ENCODE results near the gene DCAF10.
"Not testable (repeated sequence)": the region's sequence is repeated elsewhere in the genome, so short reads cannot be mapped to it uniquely, and the experiment has no call there.

Gene DCAF10

DNA sequence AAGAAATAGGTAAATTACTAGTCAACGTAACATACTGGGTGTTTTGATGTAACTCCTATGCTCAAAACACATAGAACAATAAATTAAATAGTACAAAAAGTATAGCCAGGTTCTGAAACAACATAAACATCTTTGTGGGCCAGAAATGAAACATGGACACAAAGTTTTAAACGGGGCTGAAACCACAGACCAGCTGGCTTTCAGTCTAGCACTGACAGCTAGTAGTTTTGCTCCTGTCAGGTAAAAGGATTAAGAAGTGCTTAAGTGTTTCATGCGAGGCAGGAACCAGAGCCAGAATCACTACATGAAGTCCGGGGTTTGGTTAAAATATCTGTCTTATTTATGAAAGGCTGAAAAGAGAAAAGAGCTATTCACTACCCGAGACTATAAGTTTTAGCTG lies 19.5 kb downstream of the DCAF10 start:
- ChIA-PET CTCF (no interaction called here), POLR2A (no interaction called here)
- TF ChIP-seq LEF1 (IDR thresholded peaks at IDR 0.05; ENCODE audit: borderline replicate concordance) (no peak), NFRKB (IDR thresholded peaks at IDR 0.05) (no peak), SUZ12 (IDR thresholded peaks at IDR 0.05) (no peak), PKNOX1 (IDR thresholded peaks at IDR 0.05) (no peak), ELF4 (IDR thresholded peaks at IDR 0.05) (no peak), FOXK2 (IDR thresholded peaks at IDR 0.05) (no peak)
- DNase-seq (ENCODE audit: extremely low spot score), result no peak

DNA sequence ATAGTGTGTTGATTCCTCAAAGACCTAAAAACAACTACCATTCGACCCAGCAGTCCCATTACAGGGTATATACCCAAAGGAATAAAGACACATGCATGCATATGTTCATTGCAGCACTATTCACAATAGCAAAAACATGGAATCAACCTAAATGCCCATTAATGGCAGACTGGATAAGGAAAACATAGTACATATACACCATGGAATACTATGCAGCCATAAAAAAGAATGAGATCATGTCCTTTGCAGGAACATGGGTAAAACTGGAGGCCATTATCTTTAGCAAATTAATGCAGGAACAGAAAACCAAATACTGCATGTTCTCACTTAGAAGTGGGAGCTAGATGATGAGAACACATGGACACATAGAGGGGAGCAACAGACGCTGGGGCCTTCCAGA lies 24.6 kb downstream of the DCAF10 start:
- DNase-seq (ENCODE audit: extremely low spot score); POLR2A ChIA-PET; CTCF ChIA-PET: not testable (repeated sequence)

DNA sequence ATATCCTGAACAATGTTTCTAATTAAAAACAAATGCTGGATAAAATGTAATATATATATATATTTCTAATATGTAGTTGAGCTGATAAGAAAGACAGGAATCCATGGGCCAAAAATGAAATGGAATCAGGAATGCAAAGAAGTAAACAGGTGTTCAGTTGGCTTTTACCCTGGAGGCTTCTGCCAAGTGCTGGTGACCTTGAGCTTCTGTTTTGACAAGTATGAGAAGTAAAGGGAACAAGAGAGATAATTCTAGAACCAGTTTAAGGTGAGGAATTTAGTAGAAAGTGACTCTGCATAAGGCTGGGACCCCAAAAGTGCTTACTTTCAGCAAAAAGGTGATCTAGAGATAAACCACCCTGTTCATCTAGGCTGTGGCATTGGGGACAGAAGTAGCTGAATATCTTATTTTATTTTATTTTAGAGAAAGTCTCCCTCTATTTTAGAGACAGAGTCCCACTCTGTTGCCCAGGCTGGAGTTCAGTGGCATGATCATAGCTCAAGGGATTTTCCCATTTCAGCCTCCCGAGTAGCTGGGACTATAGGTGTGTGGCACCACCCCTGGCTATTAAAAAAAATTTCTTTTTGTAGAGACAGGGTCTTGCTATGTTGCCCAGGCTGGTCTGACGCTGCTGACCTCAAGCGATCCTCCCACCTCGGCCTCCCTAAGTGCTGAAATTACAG lies 27.0 kb downstream of the DCAF10 start:
- POLR2A ChIA-PET, result no interaction called here
- DNase-seq (ENCODE audit: extremely low spot score), result no peak
- CTCF ChIA-PET, result no interaction called here
- no peak for TF ChIP-seq TARDBP (IDR thresholded peaks at IDR 0.05)
- no peak for TF ChIP-seq BHLHE40 (IDR thresholded peaks at IDR 0.05; ENCODE audit: borderline replicate concordance)
- no peak for TF ChIP-seq FOXM1 (IDR thresholded peaks at IDR 0.05; ENCODE audit: borderline replicate concordance)
- no peak for TF ChIP-seq CTBP1 (IDR thresholded peaks at IDR 0.05; ENCODE audit: borderline replicate concordance)
- no peak for TF ChIP-seq PKNOX1 (IDR thresholded peaks at IDR 0.05)
- TF ChIP-seq NFRKB (IDR thresholded peaks at IDR 0.05), result no peak
- TF ChIP-seq ELF4 (IDR thresholded peaks at IDR 0.05), result no peak
- no peak for TF ChIP-seq L3MBTL2 (conservative IDR thresholded peaks at IDR 0.05)
- TF ChIP-seq HDGF (IDR thresholded peaks at IDR 0.05; ENCODE audit: borderline replicate concordance), result no peak
- no peak for TF ChIP-seq LEF1 (IDR thresholded peaks at IDR 0.05; ENCODE audit: borderline replicate concordance)
- no peak for TF ChIP-seq FOXK2 (IDR thresholded peaks at IDR 0.05)
- no peak for TF ChIP-seq ARNT (IDR thresholded peaks at IDR 0.05)
- TF ChIP-seq SP1 (IDR thresholded peaks at IDR 0.05), result no peak
- no peak for TF ChIP-seq ZNF384 (IDR thresholded peaks at IDR 0.05)
- no peak for TF ChIP-seq SUZ12 (IDR thresholded peaks at IDR 0.05)
- no peak for TF ChIP-seq FOXA1 (IDR thresholded peaks at IDR 0.05)

GRCh38 chr9:37835821-37836220 lies 35.2 kb downstream of the DCAF10 start:
- DNase-seq (ENCODE audit: extremely low spot score), result no peak
- CTCF ChIA-PET, result no interaction called here
- POLR2A ChIA-PET, result no interaction called here
- TF ChIP-seq FOXK2 (IDR thresholded peaks at IDR 0.05), result no peak
- no peak for TF ChIP-seq FOXA1 (IDR thresholded peaks at IDR 0.05)
- no peak for TF ChIP-seq SP1 (IDR thresholded peaks at IDR 0.05)
- no peak for TF ChIP-seq L3MBTL2 (conservative IDR thresholded peaks at IDR 0.05)
- no peak for TF ChIP-seq SUZ12 (IDR thresholded peaks at IDR 0.05)
- no peak for TF ChIP-seq CTBP1 (IDR thresholded peaks at IDR 0.05; ENCODE audit: borderline replicate concordance)
- no peak for TF ChIP-seq ZNF384 (IDR thresholded peaks at IDR 0.05)
- TF ChIP-seq FOXM1 (IDR thresholded peaks at IDR 0.05; ENCODE audit: borderline replicate concordance), result no peak
- TF ChIP-seq HDGF (IDR thresholded peaks at IDR 0.05; ENCODE audit: borderline replicate concordance), result no peak
- TF ChIP-seq BHLHE40 (IDR thresholded peaks at IDR 0.05; ENCODE audit: borderline replicate concordance), result no peak
- no peak for TF ChIP-seq ARNT (IDR thresholded peaks at IDR 0.05)
- no peak for TF ChIP-seq LEF1 (IDR thresholded peaks at IDR 0.05; ENCODE audit: borderline replicate concordance)
- no peak for TF ChIP-seq TARDBP (IDR thresholded peaks at IDR 0.05)
- no peak for TF ChIP-seq ELF4 (IDR thresholded peaks at IDR 0.05)
- TF ChIP-seq NFRKB (IDR thresholded peaks at IDR 0.05), result no peak
- no peak for TF ChIP-seq PKNOX1 (IDR thresholded peaks at IDR 0.05)

GRCh38 chr9:37836386-37836785 lies 35.8 kb downstream of the DCAF10 start:
- ChIA-PET POLR2A (no interaction called here), CTCF (no interaction called here)
- no peak for DNase-seq (ENCODE audit: extremely low spot score)
- TF ChIP-seq HDGF (IDR thresholded peaks at IDR 0.05; ENCODE audit: borderline replicate concordance), result no peak
- TF ChIP-seq ARNT (IDR thresholded peaks at IDR 0.05), result no peak
- TF ChIP-seq CTBP1 (IDR thresholded peaks at IDR 0.05; ENCODE audit: borderline replicate concordance), result no peak
- no peak for TF ChIP-seq SUZ12 (IDR thresholded peaks at IDR 0.05)
- no peak for TF ChIP-seq FOXM1 (IDR thresholded peaks at IDR 0.05; ENCODE audit: borderline replicate concordance)
- no peak for TF ChIP-seq ELF4 (IDR thresholded peaks at IDR 0.05)
- TF ChIP-seq NFRKB (IDR thresholded peaks at IDR 0.05), result no peak
- no peak for TF ChIP-seq ZNF384 (IDR thresholded peaks at IDR 0.05)

- TF ChIP-seq FOXK2 (IDR thresholded peaks at IDR 0.05), result no peak
- TF ChIP-seq LEF1 (IDR thresholded peaks at IDR 0.05; ENCODE audit: borderline replicate concordance), result no peak
- no peak for TF ChIP-seq BHLHE40 (IDR thresholded peaks at IDR 0.05; ENCODE audit: borderline replicate concordance)
- no peak for TF ChIP-seq TARDBP (IDR thresholded peaks at IDR 0.05)
- TF ChIP-seq FOXA1 (IDR thresholded peaks at IDR 0.05), result no peak
- TF ChIP-seq ELF4 (IDR thresholded peaks at IDR 0.05), result no peak
- no peak for TF ChIP-seq L3MBTL2 (conservative IDR thresholded peaks at IDR 0.05)
- TF ChIP-seq SUZ12 (IDR thresholded peaks at IDR 0.05), result no peak
- TF ChIP-seq HDGF (IDR thresholded peaks at IDR 0.05; ENCODE audit: borderline replicate concordance), result no peak
- no peak for TF ChIP-seq ARNT (IDR thresholded peaks at IDR 0.05)
- TF ChIP-seq ZNF384 (IDR thresholded peaks at IDR 0.05), result no peak
- TF ChIP-seq CTBP1 (IDR thresholded peaks at IDR 0.05; ENCODE audit: borderline replicate concordance), result no peak
- no peak for TF ChIP-seq SP1 (IDR thresholded peaks at IDR 0.05)
- POLR2A ChIA-PET, result no interaction called here
- DNase-seq (ENCODE audit: extremely low spot score), result no peak
- CTCF ChIA-PET, result no interaction called here
Measured at GRCh38 chr9:37839496-37840461, 39.2 kb downstream of the DCAF10 start.

Measured in HEK293T (cell line).